ENCODE data around the gene CLCN7.

CLCN7 gene

DNA sequence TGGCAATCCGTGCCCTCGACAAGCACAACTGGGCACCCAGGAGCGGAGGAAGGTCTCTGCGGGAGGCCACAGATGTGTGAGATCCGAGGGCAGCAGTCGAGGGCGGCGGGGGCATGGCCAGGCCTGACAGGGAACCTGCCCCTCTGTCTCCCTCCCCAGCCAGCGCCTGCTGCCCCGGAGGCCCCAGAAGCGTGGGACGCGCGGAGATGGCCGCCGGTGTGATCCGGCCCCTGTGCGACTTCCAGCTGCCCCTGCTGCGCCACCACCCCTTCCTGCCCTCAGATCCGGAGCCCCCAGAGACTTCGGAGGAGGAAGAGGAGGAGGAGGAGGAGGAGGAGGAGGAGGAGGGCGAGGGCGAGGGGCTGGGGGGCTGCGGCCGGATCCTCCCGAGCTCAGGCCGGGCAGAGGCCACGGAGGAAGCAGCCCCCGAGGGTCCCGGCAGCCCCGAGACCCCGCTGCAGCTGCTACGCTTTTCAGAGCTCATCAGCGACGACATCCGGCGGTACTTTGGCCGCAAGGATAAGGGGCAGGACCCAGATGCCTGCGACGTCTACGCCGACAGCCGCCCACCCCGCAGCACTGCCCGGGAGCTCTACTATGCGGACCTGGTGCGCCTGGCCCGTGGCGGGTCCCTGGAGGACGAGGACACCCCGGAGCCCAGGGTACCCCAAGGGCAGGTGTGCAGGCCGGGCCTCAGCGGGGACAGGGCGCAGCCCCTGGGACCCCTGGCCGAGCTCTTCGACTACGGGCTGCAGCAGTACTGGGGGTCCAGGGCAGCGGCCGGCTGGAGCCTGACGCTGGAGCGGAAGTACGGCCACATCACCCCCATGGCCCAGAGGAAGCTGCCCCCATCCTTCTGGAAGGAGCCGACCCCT lies 42.2 kb downstream of the CLCN7 start:
- FAIRE-seq, result no peak
- DNase-seq (ENCODE audit: insufficient read length, low spot score), result no peak

DNA sequence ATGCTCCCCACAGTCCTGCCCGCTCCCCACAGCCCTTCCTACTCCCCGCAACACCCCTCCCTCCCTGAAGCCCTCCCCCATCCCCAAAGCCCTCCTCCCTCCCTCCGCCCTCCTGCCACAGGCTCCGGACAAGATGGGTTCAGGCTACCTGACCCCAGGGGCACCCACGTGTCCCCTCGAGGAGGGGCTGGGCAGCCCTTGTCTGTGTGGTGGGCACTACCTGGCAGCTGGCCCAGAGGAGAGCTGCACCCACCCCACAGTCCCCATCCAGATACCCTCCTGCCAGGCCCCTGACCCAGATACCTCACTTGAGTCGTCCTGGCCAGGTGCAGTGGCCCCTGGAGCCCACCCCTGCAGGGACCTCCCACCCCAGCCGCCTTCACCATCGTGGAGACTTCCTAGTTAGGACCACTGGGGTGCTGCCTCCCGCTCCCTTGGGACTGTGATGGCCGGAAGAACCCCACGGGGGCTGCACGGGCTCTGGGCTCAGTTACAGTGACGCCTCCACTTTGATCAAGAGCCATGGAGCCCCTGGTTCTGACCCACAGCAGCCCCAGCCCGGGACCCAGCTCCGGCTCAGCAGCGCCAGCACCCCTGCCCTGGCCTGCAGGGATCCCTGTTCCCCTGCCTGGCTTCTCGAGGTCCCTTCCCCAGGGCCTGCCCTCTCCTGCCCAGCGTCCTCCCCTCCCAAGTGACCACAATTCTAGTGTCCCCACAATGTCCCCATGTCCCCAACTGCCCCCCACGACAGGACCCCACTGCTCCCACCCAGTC lies 43.1 kb downstream of the CLCN7 start:
- DNase-seq (ENCODE audit: insufficient read length, low spot score) (no peak), FAIRE-seq (no peak)

DNA sequence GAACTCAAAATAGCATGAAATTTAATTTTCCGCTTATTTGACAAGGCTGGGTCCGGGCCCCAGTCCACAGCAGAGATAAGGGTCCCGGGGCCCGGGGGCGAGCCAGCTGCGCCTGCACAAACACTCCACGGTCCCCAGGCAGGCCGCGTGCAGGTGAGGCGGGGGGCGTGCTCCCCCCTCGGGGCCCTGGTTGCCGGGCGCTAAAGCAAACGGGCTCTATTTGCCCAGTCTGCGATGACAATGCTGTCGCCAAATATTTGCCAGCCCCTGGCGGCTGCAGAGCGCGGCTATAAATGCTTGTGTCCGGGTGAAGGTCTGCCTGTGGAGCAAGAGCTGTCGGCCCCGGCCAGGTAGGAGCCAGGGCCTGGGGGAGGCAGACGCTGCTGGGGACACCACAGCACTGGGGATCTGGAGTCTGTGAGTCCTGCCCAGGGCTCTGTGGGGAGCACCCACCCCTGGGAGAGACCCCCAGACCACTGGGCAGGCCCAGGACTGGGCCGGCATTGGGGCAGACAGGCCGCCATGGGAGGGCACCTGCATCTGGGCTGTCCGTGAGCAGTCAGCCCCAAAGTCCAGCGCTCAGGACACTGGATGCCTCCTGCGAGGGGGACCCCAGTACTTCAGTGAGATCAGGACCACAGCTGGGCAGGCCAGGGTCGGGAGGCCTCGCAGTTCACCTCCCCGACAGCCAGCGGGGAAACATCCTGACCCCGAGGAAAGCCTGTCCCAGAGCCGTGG lies 43.9 kb downstream of the CLCN7 start, which contains the start of gene PERCC1:
PERCC1 (plus strand) TSS at position 320 of the 738 bp plus-strand sequence. CDS start 1,516 bp downstream, outside the sequence.
- no peak for DNase-seq (ENCODE audit: insufficient read length, low spot score)

DNA sequence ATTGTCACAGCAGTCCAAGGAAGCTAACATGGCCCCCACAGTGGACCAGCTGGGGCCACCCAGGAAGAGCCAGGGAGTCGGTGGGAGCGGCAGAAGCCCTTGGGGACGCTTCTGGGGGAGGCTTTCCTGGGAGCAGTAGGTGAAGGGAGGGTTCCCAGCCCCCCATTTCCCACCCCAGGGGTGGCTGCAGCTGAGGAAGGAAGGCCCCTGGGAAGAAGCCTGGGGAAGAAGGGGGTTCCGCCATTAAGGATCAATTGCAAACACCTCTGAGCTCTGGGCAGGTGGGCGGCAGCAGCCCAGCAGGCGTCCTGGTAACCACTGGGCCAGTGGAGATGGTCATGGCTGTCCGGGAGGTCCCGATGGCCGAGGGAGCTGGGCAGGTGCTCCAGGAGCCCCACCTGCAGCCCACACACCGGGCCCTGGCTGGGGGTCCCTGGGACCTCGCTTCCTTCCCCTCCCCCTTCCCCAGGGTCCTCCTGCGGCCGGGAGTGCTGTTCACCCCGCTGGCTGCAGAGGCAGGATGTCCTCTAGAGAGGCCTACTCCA lies 44.5 kb downstream of the CLCN7 start:
- no peak for FAIRE-seq

More for the DNA sequence above, 43.9 kb downstream of the CLCN7 start, which contains the start of gene PERCC1:
- FAIRE-seq, result no peak

DNA sequence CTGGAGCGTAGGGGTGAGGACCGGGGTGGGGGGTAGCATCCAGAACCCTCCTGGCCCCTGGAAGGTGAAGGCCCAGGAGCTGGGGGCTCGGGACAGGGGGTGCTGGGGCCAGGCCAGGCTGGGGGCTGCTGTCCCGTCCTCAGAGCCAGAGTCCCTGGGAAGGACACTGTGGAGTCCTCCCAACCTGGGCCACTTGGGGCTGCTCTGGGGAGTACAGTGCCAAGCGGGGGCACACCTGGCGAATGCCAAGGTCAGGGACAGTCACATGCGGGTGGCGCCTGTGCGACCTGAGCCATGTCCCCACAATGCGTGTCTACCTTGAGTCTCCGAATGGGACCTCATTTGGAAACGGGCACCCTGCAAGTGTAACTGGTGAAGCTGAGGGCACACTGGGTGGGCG lies 45.2 kb downstream of the CLCN7 start:
- FAIRE-seq, result no peak
- no peak for DNase-seq (ENCODE audit: insufficient read length, low spot score)

More for the DNA sequence above, 44.5 kb downstream of the CLCN7 start:
- DNase-seq (ENCODE audit: insufficient read length, low spot score), result no peak

DNA sequence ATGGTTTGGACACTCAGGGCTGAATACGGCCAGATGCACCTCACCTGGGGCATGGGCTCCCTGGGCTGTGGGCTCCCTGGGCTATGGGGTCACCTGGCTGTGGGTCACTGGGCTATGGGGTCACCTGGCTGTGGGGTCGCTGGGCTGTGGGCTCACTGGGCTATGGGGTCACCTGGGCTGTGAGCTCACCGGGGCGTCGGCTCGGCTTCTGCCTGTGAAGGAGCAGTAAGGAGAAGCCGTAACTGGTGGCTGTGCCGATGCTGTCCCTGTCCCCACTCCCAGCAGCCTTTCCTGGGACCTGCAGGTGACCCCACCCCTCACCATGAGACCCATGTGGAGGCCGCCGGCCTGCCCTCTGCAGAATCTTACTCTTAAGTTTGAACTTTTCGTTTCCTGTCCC lies 45.8 kb downstream of the CLCN7 start:
- FAIRE-seq (no peak), DNase-seq (ENCODE audit: insufficient read length, low spot score) (no peak)

DNA sequence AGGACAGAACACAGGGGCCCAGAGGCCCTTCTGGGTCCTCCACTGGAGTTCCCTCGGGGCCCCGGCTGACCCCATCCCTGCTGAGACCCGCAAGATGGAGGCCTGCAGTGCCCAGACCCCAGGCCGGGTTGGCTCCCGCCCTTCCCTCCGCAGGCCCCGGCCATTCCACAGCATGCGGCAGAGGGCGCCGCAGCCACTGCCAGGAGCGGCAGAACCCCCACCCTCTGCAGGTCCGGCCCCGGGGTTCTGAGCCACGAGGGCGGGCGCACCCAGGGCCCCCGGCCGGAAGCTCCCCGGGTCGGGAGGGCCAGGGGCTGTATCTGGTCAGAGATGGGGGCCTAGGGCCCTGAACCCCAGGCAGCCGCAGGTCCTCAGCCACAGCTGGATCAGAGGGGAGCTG lies 46.3 kb downstream of the CLCN7 start:
- FAIRE-seq (no peak), DNase-seq (ENCODE audit: insufficient read length, low spot score) (no peak)

DNA sequence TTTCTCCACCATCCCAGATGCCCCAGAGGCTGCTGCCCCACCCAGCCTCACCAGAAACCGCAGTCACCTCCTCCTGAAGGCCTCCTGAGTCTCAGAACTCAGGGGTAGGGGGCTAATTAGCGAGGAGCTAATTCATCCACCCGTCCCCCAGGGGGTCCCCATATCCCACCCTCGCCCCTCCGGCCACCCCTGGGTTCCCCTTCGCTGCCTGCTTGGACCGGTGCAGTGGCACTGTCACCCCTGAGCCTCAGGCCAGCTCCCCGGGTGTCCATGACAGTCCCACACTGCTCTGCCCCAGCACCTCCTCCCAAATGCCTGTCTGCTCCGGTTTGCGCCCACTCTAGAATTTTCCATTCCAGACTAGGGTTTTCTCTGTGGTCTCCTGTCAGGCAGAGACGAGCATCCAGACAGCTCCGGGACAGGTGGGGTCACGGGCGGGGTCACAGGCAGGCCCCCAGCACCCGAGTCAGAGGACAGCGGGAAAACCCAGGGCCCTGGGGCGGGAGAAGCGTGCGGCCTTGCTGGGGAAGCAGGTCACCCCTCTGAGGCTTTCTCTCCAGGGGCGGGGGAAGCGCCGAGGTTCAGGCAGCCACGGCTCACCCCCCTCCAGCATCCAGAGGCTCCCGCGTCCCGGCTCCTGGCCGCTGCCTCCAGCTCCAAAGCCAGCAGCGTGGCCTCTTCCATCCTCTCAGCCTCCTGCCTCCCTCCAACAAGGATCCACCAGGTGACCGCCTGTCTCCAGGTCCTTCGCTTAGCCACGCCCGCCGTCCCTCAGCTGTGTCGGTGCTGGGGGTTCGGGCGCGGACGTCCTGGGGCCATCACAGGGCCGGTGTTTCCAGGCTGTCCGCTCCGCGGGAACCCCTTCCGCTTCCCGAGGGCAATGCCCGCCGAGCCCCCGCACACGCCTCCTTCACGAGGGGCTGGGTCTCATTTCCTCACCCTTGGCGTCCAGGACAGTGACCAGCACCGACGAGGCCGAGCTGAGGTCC lies 47.1 kb downstream of the CLCN7 start:
- DNase-seq (ENCODE audit: insufficient read length, low spot score) (no peak), FAIRE-seq (no peak)

DNA sequence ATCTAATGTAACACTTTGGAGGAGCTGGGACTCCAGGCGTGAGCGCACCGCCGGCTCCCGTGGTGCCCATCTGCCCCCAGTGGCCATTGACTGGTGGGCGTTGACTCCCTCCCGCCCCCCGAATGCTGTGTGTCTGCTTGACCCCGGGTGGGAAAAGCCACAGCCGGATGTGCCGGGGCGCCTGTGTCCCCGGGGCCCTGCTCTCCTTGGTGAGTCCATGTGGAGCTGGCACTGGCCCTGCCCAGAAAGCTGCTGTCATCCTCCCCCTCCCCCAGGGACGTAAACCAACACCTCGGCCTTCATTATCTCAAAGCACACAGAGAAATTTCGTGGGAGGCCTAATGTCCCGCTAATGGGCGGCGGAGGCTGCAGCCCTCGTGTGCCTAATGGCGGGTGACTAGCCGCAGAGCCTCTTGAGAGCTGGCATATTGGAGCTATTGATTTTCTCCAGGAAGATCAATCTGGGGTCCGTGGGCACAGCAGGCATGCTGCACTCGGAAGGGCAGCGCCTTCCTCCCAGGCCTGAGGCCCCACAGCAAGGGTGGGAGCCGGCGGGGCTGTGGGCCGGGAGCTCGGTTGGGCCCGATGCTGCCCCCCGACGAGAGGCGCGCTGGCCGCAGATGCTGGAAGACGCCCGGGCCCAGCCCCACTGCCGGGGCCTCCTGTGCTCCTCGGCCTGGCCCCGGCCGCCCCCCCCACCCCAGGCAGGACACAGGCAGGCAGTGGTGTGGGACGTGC lies 47.9 kb downstream of the CLCN7 start:
- FAIRE-seq (no peak), DNase-seq (ENCODE audit: insufficient read length, low spot score) (no peak)

DNA sequence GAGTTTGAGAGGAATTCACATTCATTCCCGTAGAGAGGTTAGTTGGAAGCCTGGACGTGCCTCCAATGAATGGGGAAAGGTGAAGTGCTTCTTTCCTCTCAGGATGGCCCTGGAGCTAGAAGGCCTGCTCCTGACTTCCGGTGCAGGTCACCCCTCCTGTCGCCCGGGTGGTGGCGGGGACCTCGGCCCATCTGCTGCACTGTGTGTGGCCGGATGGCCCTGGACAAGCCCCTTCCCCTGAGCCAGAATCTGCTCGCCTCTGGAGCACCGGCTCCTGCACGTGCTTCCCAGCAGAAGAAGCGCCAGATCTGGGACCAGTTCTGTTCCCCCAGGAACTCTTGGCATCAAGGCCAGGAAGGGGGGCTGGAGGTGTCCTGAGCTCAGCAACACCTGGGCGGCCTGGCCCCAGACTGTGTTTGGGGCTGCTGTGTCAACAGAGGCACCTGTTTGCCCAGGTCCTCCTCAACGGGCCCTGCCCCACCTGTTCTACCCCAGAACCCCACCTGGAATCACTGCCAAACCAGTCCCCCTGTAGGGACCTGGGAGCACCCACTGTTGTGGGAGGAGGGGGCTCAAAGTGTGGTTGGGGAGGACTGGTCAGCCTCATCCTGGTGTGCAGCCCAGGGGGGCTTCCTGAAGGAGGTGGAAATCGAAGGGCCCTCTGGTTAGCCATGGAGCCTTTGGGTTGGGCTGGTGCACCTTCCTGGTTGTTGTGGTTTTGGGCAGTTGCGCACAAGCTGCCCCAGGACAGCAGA lies 49.0 kb downstream of the CLCN7 start:
- FAIRE-seq (no peak), DNase-seq (ENCODE audit: insufficient read length, low spot score) (no peak)

DNA sequence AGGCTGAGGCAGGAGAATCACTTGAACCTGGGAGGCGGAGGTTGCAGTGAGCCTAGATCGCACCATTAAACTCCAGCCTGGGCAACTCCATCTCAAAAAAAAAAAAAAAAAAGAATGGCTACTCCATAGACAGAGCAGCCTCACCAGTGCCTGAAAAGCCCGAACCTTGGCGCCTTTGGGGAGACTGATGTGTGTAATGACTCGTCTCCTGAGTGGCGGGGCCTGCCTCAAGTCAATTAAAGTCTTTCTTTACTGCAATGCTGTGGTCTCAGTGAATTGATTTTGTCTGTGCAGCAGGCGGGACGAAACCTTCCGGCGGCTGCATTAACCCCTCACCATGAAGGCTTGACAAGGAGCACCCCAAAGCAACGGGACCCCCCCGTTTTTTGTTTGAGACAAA lies 50.8 kb downstream of the CLCN7 start:
- no peak for DNase-seq (ENCODE audit: insufficient read length, low spot score)
- FAIRE-seq, result no peak

DNA sequence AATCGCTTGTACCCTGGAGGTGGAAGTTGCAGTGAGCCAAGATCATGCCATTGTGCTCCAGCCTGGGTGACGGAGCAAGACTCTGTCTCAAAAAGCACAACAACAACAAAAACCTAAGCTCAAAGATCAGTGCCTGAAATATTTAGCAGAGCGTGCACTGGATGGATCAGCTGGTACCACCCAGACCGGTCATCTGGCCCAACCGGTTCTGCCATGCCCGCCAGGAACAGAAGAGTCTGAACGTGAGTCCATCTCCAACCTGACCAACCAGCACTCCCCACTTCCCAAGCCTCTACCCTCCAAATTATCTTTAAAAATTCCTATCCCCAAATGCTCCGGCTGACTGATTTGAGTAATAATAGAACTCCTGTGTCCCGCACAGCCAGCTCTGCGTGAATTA lies 52.8 kb downstream of the CLCN7 start:
- FAIRE-seq, result no peak
- DNase-seq (ENCODE audit: insufficient read length, low spot score), result no peak

DNA sequence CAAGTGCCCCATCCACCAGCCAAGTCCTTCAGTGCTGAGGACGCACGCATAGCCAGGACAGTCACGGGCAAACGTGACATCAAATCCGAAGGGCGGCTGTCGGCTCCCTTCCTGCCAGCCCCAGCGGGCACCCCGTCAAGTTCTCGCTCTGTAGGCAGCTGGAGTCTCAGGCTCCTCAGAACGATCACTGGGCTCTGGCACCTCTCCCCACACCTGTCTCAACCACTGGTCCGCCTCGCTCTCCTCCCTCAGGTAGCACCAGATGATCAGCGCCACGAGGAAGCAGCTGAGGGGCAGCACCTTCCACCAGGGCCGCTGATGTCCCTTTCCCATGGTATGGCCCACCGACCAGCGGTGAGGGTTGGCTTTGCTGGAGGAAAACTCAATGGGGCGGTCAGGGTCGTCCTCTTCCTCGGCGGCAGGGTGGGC lies 54.7 kb downstream of the CLCN7 start:
- FAIRE-seq, result no peak

DNA sequence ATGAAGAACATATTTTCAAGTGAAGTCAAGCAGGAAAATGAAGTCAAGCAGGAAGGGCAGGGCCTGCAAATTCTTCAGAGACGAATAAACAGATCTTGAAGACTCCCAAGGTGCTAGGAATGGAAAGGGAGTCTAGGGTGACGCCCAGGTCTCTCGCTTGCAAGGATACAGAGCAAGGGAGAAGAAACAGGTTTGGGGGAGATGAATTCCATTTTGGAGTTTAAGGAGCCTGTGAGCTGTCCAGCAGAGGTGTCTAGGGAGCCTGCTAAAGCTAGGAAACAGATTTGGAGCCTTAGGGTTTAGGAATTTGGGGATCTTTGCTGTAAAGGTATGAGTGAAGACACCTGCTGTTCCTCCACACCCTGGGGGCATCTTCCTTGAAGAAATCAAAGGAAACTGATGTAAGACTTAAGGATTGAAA lies 58.3 kb downstream of the CLCN7 start:
- FAIRE-seq (no peak), DNase-seq (ENCODE audit: insufficient read length, low spot score) (no peak)

More for the DNA sequence above, 54.7 kb downstream of the CLCN7 start:
- DNase-seq (ENCODE audit: insufficient read length, low spot score), result no peak

DNA sequence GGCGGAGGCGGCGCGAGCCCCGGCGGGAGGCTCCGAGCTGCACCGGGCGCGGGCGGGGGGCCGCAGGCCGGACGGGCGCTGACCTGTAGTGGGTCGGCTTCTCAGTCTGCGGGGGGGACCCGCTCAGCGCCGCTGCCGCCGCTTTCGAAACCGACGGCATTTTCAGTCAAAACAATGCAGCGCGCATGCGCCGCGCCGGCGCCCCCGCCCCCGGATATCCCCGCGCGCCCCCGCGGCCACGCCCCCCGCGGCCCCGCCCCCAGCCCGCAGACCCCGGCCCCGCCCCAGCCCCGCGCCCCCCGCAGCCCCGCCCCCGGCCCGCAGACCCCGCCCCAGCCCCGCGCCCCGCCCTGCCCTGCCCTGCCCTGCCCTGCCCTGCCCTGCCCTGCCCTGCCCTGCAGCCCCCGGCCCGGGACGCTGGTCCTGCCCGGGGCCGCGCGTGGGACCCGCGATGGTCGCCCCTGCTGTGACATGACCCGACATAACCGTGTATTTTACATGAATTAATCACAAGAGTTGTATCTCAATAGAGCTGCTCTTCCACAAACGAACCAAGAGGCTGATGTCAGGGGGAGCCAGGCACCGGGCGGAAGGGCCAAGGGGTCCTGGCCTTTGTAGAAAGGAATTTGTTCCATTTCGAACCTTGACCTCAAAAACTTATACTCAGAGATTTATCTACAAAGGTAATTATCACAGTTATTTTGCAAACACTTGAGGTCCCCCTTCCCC lies 60.1 kb downstream of the CLCN7 start, which contains the start of gene UNKL:
UNKL (minus strand) TSS at position 173 of the 729 bp plus-strand sequence; CDS start at position 160, 13 bp downstream.
- no peak for FAIRE-seq
- DNase-seq (ENCODE audit: insufficient read length, low spot score), result peak; percentile 70

DNA sequence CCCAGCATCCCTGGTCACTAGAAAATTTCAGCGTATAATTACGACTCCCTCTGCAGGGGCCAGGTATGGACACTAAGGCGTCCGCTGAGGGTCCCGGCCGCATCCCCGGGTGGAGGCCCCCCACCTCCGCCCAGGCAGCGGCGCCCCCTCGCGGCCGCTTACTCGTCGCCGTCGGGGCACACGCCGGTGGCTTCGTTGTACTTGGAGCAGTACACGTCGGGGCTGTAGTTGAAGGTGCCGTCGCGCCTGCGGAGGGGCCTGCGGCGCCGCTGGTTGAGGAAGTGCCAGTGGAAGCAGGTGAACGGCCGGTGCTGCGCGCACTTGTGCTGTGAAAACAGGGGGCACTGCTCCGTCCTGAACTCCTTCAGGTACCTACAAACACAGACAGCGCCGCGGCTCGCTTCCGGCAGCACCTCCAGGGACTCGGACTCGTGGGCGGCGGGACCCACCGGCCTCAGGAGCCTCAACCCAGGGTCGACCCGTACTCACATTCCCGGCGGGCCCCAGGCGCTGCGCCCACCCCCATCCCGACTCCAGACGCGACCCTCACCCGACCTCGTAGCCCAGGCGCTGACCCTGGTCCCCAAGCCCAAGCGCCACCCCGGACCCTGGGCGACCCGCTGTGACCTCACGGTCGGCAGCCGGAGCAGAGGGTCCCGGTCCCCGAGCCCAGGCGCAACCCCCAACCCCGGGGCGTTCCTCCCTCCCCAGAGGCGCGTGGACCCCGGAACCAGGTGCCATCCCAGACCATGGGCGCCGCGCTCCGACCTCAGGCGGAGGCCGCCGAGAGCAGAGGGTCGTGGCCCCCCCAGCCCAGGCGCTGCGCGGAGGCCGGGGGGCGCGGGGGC lies 60.9 kb downstream of the CLCN7 start:
- FAIRE-seq, result no peak

More for the DNA sequence above, 60.9 kb downstream of the CLCN7 start:
- peak; percentile 56 for DNase-seq (ENCODE audit: insufficient read length, low spot score)

Data from HTR-8/SVneo (cell line).